Measurements from ENCODE around the gene JUNB. TPM values are rescaled to one million over a fixed set of nuclear protein-coding genes. Genes with fewer than 3 reads are reported as not detected.

JUNB gene
- total RNA-seq, 1 donor from 2014 or later = 20.6 TPM

DNA sequence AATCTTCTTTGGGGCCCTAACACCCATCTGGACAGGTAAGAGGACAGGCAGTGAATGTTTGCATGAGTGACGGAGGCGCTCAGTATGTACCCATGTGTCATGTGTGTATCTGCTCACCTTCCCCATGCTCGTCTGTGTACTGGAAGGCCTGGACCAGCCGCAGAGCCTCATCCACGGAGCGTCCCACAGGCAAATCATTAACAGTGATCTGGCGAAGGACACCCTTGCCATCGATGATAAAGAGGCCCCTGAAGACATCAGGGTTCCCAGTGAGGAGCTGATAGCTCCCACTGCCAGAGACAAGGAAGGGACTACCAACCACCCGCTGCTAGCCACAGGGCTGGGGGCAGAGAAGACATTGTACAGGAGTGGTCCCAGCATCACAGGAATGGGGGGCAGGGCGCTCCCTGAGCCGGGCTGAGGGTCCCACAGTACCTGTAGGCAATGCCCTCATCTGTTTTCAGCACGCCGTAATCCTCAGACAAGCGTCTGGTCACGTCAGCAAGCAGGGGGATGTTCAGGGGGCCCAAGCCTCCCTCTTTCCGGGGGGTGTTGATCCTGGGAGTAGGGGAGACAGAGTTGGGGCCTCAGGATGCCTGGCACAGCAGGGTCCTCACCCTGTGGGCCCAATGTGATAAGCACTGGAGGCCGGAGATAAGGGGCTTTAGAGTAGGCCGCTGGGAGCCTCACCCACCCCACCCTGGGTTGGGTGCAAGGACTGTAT is 8.6 kb downstream of the JUNB start:
- H3K27ac Mint-ChIP-seq (ENCODE audit: unreplicated experiment) = no peak overlapping the region
- no peak for DNase-seq (ENCODE audit: low spot score)
- H3K9me3 Mint-ChIP-seq (ENCODE audit: unreplicated experiment) = no peaks in the 10 kb centered on the region
- H3K4me3 Mint-ChIP-seq (ENCODE audit: unreplicated experiment) = peak overlapping the region; percentile 92
- H3K36me3 Mint-ChIP-seq (ENCODE audit: low read depth, unreplicated experiment) = peaks cover 3% of the 10 kb centered on the region
- peaks cover 15% of the 10 kb centered on the region for H3K27me3 Mint-ChIP-seq (ENCODE audit: unreplicated experiment)
- peaks cover 14% of the 10 kb centered on the region for H3K4me1 Mint-ChIP-seq (ENCODE audit: unreplicated experiment)
- TF ChIP-seq, protein P1, sequence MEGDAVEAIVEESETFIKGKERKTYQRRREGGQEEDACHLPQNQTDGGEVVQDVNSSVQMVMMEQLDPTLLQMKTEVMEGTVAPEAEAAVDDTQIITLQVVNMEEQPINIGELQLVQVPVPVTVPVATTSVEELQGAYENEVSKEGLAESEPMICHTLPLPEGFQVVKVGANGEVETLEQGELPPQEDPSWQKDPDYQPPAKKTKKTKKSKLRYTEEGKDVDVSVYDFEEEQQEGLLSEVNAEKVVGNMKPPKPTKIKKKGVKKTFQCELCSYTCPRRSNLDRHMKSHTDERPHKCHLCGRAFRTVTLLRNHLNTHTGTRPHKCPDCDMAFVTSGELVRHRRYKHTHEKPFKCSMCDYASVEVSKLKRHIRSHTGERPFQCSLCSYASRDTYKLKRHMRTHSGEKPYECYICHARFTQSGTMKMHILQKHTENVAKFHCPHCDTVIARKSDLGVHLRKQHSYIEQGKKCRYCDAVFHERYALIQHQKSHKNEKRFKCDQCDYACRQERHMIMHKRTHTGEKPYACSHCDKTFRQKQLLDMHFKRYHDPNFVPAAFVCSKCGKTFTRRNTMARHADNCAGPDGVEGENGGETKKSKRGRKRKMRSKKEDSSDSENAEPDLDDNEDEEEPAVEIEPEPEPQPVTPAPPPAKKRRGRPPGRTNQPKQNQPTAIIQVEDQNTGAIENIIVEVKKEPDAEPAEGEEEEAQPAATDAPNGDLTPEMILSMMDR (IDR thresholded peaks at IDR 0.05; ENCODE audit: unreplicated experiment) = no peak

DNA sequence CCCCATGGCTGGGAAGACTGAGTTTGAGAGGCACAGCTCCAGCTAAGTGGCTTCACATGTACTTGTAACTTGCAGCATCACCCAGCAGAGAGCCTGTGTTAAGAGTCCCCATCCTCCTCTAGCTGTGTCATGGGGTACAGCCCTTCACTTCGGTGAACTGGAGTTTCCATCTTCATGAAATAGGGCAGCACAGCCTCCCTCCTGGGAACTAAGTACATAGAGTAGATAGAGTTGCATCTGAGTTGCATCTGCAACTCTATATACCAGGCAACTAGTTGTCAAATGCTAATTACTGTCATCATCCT is 9.1 kb downstream of the JUNB start:
- TF ChIP-seq, protein P1 (IDR thresholded peaks at IDR 0.05; ENCODE audit: unreplicated experiment) = no peak
- peaks cover 17% of the 10 kb centered on the region for H3K27me3 Mint-ChIP-seq (ENCODE audit: unreplicated experiment)
- H3K36me3 Mint-ChIP-seq (ENCODE audit: low read depth, unreplicated experiment) = peaks cover 3% of the 10 kb centered on the region
- no peak for DNase-seq (ENCODE audit: low spot score)
- H3K9me3 Mint-ChIP-seq (ENCODE audit: unreplicated experiment) = no peaks in the 10 kb centered on the region
- H3K27ac Mint-ChIP-seq (ENCODE audit: unreplicated experiment) = no peak overlapping the region
- peak overlapping the region; percentile 92 for H3K4me3 Mint-ChIP-seq (ENCODE audit: unreplicated experiment)
- H3K4me1 Mint-ChIP-seq (ENCODE audit: unreplicated experiment) = peaks cover 14% of the 10 kb centered on the region

DNA sequence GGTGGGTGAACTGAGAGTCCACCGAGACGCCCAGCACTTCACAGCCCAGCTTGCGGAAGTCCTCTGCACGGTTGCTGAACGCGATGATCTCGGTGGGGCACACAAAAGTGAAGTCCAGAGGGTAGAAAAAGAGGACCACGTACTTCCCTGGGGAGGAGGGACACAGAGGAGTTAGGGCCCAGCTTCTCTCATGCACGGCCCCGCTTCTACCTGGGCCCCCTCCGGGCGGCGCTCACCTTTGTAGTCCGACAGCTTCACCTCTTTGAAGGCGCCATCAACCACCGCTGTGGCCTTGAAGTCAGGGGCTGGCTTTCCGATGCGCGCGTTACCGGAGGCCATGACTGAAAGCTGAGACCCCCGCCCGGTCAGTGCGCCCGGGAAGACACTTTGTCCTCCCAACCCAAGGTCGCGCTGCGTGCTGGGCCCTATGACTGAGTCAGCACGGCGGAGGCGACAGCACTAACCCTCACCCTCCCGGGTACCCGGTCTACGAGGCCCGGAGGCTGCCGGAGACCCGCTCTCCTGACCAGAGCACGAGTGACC is 9.7 kb downstream of the JUNB start:
- Mint-ChIP-seq H3K27ac (ENCODE audit: unreplicated experiment) (no peak overlapping the region), H3K4me1 (ENCODE audit: unreplicated experiment) (peaks cover 14% of the 10 kb centered on the region), H3K4me3 (ENCODE audit: unreplicated experiment) (peak overlapping the region; percentile 92), H3K9me3 (ENCODE audit: unreplicated experiment) (no peaks in the 10 kb centered on the region), H3K27me3 (ENCODE audit: unreplicated experiment) (peaks cover 19% of the 10 kb centered on the region), H3K36me3 (ENCODE audit: low read depth, unreplicated experiment) (peaks cover 3% of the 10 kb centered on the region)
- TF ChIP-seq, protein P1 (IDR thresholded peaks at IDR 0.05; ENCODE audit: unreplicated experiment) = no peak
- DNase-seq (ENCODE audit: low spot score) = peak; percentile 16

DNA sequence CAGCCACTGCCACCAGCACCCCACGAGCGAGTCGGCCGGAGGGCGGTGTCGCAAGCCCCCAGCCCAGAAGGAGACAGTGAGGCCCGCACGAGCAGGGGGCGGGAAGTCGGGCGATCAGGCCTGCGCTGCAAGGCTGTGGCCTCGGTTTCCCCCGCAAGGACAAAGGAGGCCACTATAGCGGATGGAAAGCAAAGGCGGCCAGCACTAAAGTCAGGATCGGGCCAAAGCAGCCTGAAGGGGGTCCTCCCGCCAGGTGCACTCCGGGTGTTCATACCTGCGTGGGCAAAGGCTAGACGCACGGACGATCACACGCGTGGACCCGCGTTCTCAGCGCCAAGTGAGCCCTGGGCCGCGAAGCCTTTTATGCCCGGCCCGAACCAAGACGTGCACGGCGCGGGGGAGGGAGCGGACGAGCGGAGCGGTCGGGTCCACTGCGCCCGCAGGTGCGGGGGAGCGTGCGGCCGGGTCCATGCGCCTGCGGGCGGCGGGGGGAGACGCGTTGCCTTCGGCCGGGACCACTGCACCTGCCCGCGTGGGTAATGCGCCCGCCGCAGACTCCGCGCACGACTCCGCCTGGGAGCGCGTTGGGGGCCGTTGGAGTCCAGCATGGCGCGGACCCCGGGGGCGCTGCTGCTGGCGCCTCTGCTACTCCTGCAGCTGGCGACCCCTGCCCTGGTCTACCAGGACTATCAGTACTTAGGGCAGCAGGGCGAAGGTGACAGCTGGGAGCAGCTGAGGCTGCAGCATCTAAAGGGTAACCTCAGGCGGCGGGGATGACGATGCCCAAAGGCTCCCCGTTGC is 10.4 kb downstream of the JUNB start, which contains the start of the genes PRDX2 and THSD8:
PRDX2 (minus strand) TSS at position 335 of the 801 bp plus-strand sequence. CDS start 539 bp downstream, outside the sequence.
THSD8 (plus strand) TSS at position 604 of the 801 bp plus-strand sequence; CDS start at position 607, 3 bp downstream.
- DNase-seq (ENCODE audit: low spot score) = peak; percentile 69
- Mint-ChIP-seq H3K27me3 (ENCODE audit: unreplicated experiment) (peaks cover 16% of the 10 kb centered on the region), H3K9me3 (ENCODE audit: unreplicated experiment) (no peaks in the 10 kb centered on the region), H3K27ac (ENCODE audit: unreplicated experiment) (peak within 1 kb of the TSS; percentile 4), H3K36me3 (ENCODE audit: low read depth, unreplicated experiment) (peaks cover 3% of the 10 kb centered on the region), H3K4me3 (ENCODE audit: unreplicated experiment) (peak within 1 kb of the TSS; percentile 92), H3K4me1 (ENCODE audit: unreplicated experiment) (peaks cover 12% of the 10 kb centered on the region)
- TF ChIP-seq, protein P1 (IDR thresholded peaks at IDR 0.05; ENCODE audit: unreplicated experiment) = no peak
